ENCODE data around the gene SGTB. TPM values are rescaled to one million over a fixed set of nuclear protein-coding genes. Genes with fewer than 3 reads are reported as not detected.

The SGTB gene, protein sequence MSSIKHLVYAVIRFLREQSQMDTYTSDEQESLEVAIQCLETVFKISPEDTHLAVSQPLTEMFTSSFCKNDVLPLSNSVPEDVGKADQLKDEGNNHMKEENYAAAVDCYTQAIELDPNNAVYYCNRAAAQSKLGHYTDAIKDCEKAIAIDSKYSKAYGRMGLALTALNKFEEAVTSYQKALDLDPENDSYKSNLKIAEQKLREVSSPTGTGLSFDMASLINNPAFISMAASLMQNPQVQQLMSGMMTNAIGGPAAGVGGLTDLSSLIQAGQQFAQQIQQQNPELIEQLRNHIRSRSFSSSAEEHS
- polyA plus RNA-seq (ENCODE audit: insufficient read length in 10 of 10), result 10 to 100 TPM in 2 of 10 donors, 1 to 10 TPM in 8; 6.4 to 12.1 (median 8.7) TPM
- long read RNA-seq, donor 1, full-length matches to known transcripts, result 2 of 2 reads
- long read RNA-seq, donor 1, partial matches to known transcripts, result 0 of 2 reads
- long read RNA-seq, donor 1, other reads (novel, unspliced or antisense), result 0 of 2 reads
- long read RNA-seq, donor 2, full-length matches to known transcripts, result 1 of 1 reads
- long read RNA-seq, donor 2, partial matches to known transcripts, result 0 of 1 reads
- long read RNA-seq, donor 2, other reads (novel, unspliced or antisense), result 0 of 1 reads
- long read RNA-seq, donor 3, result 0 reads
- long read RNA-seq, donor 4, full-length matches to known transcripts, result 3 of 3 reads
- long read RNA-seq, donor 4, partial matches to known transcripts, result 0 of 3 reads
- long read RNA-seq, donor 4, other reads (novel, unspliced or antisense), result 0 of 3 reads
- long read RNA-seq, donor 5, full-length matches to known transcripts, result 2 of 2 reads
- long read RNA-seq, donor 5, partial matches to known transcripts, result 0 of 2 reads
- long read RNA-seq, donor 5, other reads (novel, unspliced or antisense), result 0 of 2 reads
- long read RNA-seq, donor 6, full-length matches to known transcripts, result 1 of 1 reads
- long read RNA-seq, donor 6, partial matches to known transcripts, result 0 of 1 reads
- long read RNA-seq, donor 6, other reads (novel, unspliced or antisense), result 0 of 1 reads
- long read RNA-seq, donor 7, full-length matches to known transcripts, result 1 of 1 reads
- long read RNA-seq, donor 7, partial matches to known transcripts, result 0 of 1 reads
- long read RNA-seq, donor 7, other reads (novel, unspliced or antisense), result 0 of 1 reads
- long read RNA-seq, donor 8, full-length matches to known transcripts, result 3 of 3 reads
- long read RNA-seq, donor 8, partial matches to known transcripts, result 0 of 3 reads
- long read RNA-seq, donor 8, other reads (novel, unspliced or antisense), result 0 of 3 reads
- long read RNA-seq, donor 9, result 0 reads

DNA sequence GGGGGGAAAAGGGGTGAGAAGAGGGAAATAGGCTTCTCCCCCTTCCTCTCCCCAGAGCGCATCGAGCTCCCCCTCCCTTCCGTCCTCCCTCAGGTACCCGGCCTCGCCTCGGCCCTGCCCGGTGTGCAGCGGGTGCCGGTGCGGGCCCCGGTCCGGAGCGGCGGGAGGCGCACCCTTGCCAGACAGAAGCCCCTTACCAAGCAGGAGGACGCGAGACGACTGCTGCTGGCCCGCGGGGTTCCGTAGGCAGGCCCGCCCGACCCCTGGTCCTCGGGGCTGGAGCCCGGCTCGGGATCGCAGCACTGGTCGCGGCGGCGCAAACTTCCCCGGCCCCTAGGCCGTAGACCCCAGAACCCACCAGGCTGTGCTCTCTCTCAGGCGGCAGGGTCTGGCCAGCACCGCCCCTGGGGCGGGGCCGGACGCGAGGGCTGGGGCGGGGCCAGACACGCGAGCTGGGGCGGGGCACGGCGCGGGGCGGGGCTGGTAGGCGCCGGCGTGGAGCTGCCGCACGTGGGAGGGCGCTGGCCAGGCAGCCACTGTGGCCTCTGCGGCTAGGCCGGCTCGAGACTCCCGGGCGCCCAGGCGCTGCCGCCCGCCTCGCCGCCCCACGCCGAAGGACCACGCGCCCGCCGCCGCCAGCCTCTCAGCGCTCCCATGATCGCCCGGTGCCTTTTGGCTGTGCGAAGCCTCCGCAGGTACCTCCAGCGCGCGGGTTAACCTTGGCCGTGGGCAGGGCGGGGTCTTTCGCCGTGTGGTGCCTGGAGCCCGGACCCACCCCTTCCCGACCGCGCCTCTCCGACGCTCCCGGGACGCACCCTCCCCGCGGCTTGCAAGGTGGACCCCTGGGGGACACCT is at the start of gene SGTB, which contains the start of gene NLN:
Gene SGTB, minus strand, starts transcription at position 390 of the 855 bp plus-strand sequence. CDS start 1,302 bp downstream, outside the sequence.
Gene NLN, plus strand, starts transcription at position 486 of the 855 bp plus-strand sequence. Its CDS starts 169 bp downstream, at position 655.
- peak; percentile 85 to 93 (median 89) for DNase-seq

DNA sequence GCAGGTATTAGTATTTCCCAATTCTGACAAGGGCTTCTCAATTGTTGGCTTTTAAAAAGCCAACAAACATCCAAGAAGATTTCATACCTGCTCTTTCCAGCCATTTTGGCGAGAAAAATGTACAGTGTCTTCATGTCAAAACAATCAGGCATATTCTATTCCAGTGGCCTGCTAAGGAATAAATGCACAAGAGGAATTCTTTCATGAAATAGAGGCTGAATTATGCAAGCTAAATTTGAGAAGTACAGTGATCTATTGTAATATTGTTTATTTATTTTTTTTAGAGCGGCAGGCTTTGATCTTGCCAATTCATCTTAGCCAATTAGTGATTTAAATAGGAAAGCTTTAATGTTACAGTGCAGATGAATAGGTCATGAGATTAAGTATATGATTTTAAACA is 49.4 kb upstream of the SGTB start:
- no peak for DNase-seq

- peak in 2 of 3 donors; percentile 10 to 82 for DNase-seq
Measured at GRCh38 chr5:65769539-65769938, 47.6 kb upstream of the SGTB start.

GRCh38 chr5:65768723-65769346 is 46.9 kb upstream of the SGTB start:
- no peak for DNase-seq

GRCh38 chr5:65767565-65767964 is 45.7 kb upstream of the SGTB start:
- DNase-seq, result no peak

GRCh38 chr5:65766781-65767180 is 44.9 kb upstream of the SGTB start:
- no peak for DNase-seq

DNA sequence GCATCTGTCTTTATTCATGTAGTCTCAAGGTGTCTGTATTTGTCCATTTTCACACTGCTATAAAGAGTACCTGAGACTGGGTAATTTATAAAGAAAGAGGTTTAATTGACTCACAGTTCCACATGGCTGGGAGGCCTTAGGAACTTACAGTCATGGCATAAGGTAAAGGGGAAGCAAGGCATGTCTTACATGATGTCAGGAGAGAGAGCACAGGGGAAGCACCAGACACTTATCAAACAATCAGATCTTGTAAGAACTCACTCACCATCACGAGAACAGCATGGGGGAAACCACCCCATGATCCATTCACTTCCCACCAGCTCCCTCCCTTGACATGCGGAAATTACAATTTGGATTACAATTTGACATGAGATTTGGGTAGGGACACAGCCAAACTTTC is 44.3 kb upstream of the SGTB start:
- DNase-seq, result no peak

- DNase-seq, result no peak
Measured at GRCh38 chr5:65765582-65765981, 43.7 kb upstream of the SGTB start.

DNA sequence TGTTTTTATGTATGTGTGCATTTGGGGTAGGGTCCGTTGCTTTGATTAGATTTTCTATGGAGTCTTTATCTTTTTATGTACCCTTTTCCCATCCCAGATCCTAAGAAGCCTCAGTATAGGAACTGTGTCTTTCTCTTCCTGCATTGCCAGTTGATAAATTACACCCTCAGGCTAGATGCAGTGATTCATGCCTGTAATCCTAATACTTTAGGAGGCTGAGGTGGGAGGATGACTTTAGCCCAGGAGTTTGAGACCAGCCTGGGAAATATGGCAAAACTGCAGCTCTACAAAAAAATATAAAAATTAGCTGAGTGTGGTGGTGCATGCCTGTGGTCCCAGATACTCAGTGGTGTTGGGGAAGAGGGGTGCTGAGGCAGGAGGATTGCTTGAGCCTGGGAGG is 40.3 kb upstream of the SGTB start:
- no peak for DNase-seq

DNA sequence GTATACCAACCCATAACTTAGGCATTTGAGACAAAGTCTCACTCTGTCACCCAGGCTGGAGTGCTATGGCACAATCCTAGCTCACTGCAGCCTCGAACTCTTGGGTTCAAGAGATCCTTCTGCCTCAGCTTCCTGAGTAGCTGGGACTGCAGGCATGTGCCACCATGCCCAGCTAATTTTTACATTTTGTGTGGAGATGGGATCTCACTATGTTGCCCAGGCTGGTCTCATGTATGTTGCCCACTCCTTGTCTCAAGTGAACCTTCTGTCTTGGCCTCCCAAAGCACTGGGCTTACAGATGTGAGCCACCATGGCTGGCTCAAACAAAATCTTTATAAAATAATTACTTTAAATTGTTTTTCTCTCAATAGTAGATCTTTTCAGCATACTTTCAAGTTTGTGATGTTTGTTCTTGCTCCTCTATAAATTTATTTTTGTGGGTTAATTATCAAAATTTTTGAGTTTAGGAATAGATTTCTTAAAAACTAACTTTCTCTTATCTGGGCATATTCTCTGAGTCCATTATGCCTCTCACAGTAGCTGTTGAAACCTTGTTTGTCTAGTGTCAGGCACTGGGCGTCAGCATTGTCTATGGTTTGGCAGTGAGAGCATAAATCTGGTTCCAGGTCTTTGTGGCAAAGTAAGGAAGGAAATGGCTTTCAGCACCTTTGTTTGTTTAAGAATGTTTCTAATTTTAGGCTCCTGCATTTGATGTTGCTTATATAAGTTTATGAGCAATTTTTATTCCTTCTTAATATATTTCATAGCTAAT is 38.8 kb upstream of the SGTB start:
- peak in 1 of 3 donors; percentile 22 for DNase-seq

DNA sequence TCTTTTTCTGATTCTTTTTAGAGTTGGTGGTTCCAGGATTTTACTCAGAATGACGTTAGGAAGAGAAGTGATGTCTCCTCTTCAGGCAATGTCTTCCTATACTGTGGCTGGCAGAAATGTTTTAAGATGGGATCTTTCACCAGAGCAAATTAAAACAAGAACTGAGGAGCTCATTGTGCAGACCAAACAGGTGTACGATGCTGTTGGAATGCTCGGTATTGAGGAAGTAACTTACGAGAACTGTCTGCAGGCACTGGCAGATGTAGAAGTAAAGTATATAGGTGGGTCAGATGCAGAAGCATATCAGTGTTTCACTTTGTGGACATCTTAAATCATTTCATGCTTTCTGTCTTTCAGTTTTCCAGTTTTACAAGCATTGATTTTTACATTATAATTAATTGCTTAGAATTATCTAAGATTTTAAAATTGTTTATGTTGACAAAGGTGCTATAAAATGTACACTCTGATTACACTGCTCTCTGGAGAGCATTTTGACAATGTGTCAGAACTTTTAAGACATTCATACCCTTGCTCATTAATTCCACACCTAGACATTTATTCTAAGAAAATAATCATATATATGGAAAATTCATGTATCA is 36.7 kb upstream of the SGTB start:
- DNase-seq, result no peak

- no peak for DNase-seq
Measured at GRCh38 chr5:65753189-65753588, 31.3 kb upstream of the SGTB start.

- DNase-seq, result no peak
Measured at GRCh38 chr5:65750938-65751337, 29.0 kb upstream of the SGTB start.

- DNase-seq, result no peak
Measured at GRCh38 chr5:65749956-65750355, 28.0 kb upstream of the SGTB start.

DNA sequence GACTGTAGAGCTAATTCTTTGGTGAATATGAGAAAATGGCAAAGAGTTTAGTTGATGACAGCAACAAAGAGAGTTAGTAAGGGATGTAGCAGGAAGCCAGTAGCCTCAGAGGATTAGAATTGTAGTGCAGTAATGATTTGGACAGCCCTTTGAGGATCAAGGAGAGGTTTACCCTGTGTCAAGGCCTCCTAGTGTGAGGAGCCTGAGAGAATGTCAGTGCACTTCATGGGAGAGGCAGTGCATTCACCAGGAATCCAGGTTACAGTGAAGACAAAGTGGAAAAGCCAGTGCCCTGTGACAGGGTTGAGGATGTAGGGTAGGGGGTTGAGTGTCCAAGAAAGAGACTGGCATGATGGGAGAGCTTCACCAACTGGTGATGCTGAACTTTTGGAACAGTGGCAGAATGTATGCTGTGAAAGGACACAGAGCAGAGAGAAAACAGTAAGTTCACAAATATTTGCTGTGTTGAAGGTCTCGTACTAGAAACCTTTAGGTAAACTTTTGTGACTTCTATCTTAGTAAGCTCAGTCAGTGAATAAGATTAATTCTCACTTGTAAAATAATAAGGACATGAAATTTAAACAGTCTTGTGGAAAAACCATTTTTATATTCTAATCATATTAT is 27.4 kb upstream of the SGTB start:
- DNase-seq, result no peak

GRCh38 chr5:65742565-65743231 is 20.8 kb upstream of the SGTB start:
- DNase-seq, result peak; percentile 26 to 78 (median 49)

- no peak for DNase-seq
Measured at GRCh38 chr5:65739162-65739561, 17.3 kb upstream of the SGTB start.

GRCh38 chr5:65738305-65738704 is 16.4 kb upstream of the SGTB start:
- no peak for DNase-seq
